HepG2 (cell line): ENCODE measurements around the gene TARS3. TPM values are rescaled to one million over a fixed set of nuclear protein-coding genes. Genes with fewer than 3 reads are reported as not detected.

ENCODE experiments used
- AKAP8 ChIP-seq: sonication (generic); formaldehyde crosslinking; IDR thresholded peaks from 2 replicates; pipeline ENCODE4 v1.5.1; 2020; ENCODE audit warnings: mild to moderate bottlenecking, missing genetic modification reagents
- CBX2 ChIP-seq, 2 experiments: fragments of 200-600 bp in 1 of 2; sonication (generic); formaldehyde crosslinking in 1 of 2; IDR thresholded peaks; 2 replicates each; pipeline versions ENCODE4 v1.7.0 to v1.8.1; 2018 to 2022; ENCODE audit warnings: low read depth in 2 of 2, low read length in 1 of 2, mild to moderate bottlenecking in 1 of 2, missing genetic modification reagents in 1 of 2
- CHCHD3 ChIP-seq: sonication (generic); formaldehyde crosslinking; IDR thresholded peaks from 2 replicates; pipeline ENCODE4 v1.8.0; 2022; ENCODE audit warnings: mild to moderate bottlenecking, missing genetic modification reagents, moderate library complexity
- FOSL1 ChIP-seq: sonication (generic); formaldehyde crosslinking; IDR thresholded peaks from 2 replicates; pipeline ENCODE4 v1.9.0; 2021; ENCODE audit warnings: missing genetic modification reagents, borderline replicate concordance
- HHEX ChIP-seq: IDR thresholded peaks from 2 replicates; pipeline ENCODE4 v1.6.1; 2016; ENCODE audit warnings: control low read depth
- KLF12 ChIP-seq: sonication (generic); formaldehyde crosslinking; IDR thresholded peaks from 2 replicates; pipeline ENCODE4 v1.4.0; 2020; ENCODE audit warnings: missing genetic modification reagents, borderline replicate concordance
- NRL ChIP-seq: sonication (generic); formaldehyde crosslinking; IDR thresholded peaks from 2 replicates; pipeline ENCODE4 v1.5.0; 2020; ENCODE audit warnings: missing genetic modification reagents, mild to moderate bottlenecking, moderate library complexity, borderline replicate concordance
- RBAK ChIP-seq: sonication (generic); formaldehyde crosslinking; IDR thresholded peaks from 2 replicates; pipeline ENCODE4 v1.5.1; 2020; ENCODE audit warnings: mild to moderate bottlenecking, missing genetic modification reagents
- SP1 ChIP-seq, 2 experiments: fragments of 450-650 bp in 1 of 2; sonication (generic) in 1 of 2; formaldehyde crosslinking in 1 of 2; IDR thresholded peaks; 2 replicates each; pipeline versions ENCODE4 v1.4.0 to v1.6.1; 2016 to 2020; ENCODE audit warnings: missing genetic modification reagents in 1 of 2
- TAF15 ChIP-seq: fragments of 200-400 bp; formaldehyde crosslinking; IDR thresholded peaks from one replicate; pipeline ENCODE4 v1.6.1; 2018; ENCODE audit warnings: mild to moderate bottlenecking, low read depth, low read length; ENCODE audit not compliant: poor library complexity, severe bottlenecking
- TARDBP ChIP-seq: sonication (generic); formaldehyde crosslinking; IDR thresholded peaks from 2 replicates; pipeline ENCODE4 v1.8.0; 2022; ENCODE audit warnings: mild to moderate bottlenecking, missing genetic modification reagents
- TCF12 ChIP-seq, 2 experiments: fragments of 450-650 bp in 1 of 2; sonication (generic) in 1 of 2; formaldehyde crosslinking in 1 of 2; IDR thresholded peaks; 2 replicates each; pipeline versions ENCODE4 v1.6.1 to v1.8.0; 2017 to 2022; ENCODE audit warnings: antibody characterized with exemption in 1 of 2, mild to moderate bottlenecking in 1 of 2, missing genetic modification reagents in 1 of 2, moderate library complexity in 1 of 2
- TEAD3 ChIP-seq: optimal IDR thresholded peaks from 2 replicates; pipeline ENCODE3; 2016; ENCODE audit warnings: borderline replicate concordance
- YEATS4 ChIP-seq: sonication (generic); formaldehyde crosslinking; IDR thresholded peaks from 2 replicates; pipeline ENCODE4 v1.4.0; 2020; ENCODE audit warnings: missing genetic modification reagents, borderline replicate concordance
- ZBTB1 ChIP-seq: sonication (generic); formaldehyde crosslinking; IDR thresholded peaks from 2 replicates; pipeline ENCODE4 v1.4.0; 2020; ENCODE audit warnings: missing genetic modification reagents, borderline replicate concordance
- ZNF326 ChIP-seq: sonication (generic); formaldehyde crosslinking; IDR thresholded peaks from 2 replicates; pipeline ENCODE4 v1.4.0; 2020; ENCODE audit warnings: missing genetic modification reagents, borderline replicate concordance
- ZNF431 ChIP-seq: sonication (generic); formaldehyde crosslinking; IDR thresholded peaks from 2 replicates; pipeline ENCODE4 v1.9.0; 2022; ENCODE audit warnings: missing genetic modification reagents, low read depth, mild to moderate bottlenecking, borderline replicate concordance
- ZNF510 ChIP-seq: sonication (generic); formaldehyde crosslinking; IDR thresholded peaks from 2 replicates; pipeline ENCODE4 v1.4.0; 2020; ENCODE audit warnings: low read depth, mild to moderate bottlenecking, missing genetic modification reagents
- ZNF569 ChIP-seq: sonication (generic); formaldehyde crosslinking; IDR thresholded peaks from 2 replicates; pipeline ENCODE4 v1.5.0; 2020; ENCODE audit warnings: mild to moderate bottlenecking, missing genetic modification reagents, moderate library complexity, borderline replicate concordance
- ZNF589 ChIP-seq: sonication (generic); formaldehyde crosslinking; conservative IDR thresholded peaks from 2 replicates; pipeline ENCODE4 v1.8.0; 2022; ENCODE audit warnings: mild to moderate bottlenecking, moderate library complexity, missing genetic modification reagents
- ZSCAN20 ChIP-seq: sonication (generic); formaldehyde crosslinking; IDR thresholded peaks from 2 replicates; pipeline ENCODE4 v1.4.0; 2020; ENCODE audit warnings: missing genetic modification reagents, mild to moderate bottlenecking, borderline replicate concordance
- polyA plus RNA-seq, 8 experiments: library from polyadenylated mRNA; depleted of rRNA in 3 of 8; stranded (reverse) in 7 of 8; unstranded in 1 of 8; fragments of >200 nt; fragmentation: Illumina TruSeq in 4 of 8; extraction: Trizol in 4 of 8; gene quantifications; 2 replicates each; pipeline versions ENCODE4 v1.2.1 to v1.2.3, GENCODE V29; 2011 to 2016; ENCODE audit warnings: low read depth in 4 of 8, missing spikeins in 1 of 8, mixed read lengths in 1 of 8; ENCODE audit not compliant: insufficient read depth in 1 of 8
- total RNA-seq, 5 experiments: library from RNA; depleted of rRNA; stranded (reverse); fragments of >200 nt; fragmentation: Illumina TruSeq; extraction: Trizol; gene quantifications; 2 replicates each; pipeline ENCODE4 v1.2.3, GENCODE V29; 2016; ENCODE audit warnings: low read depth in 1 of 5
- TF ChIP-seq, protein P1 (sequence below): sonication (generic); formaldehyde crosslinking; IDR thresholded peaks from 2 replicates; pipeline ENCODE4 v1.8.1; 2022; ENCODE audit warnings: low read depth, mild to moderate bottlenecking, missing genetic modification reagents
- TF ChIP-seq, protein P2 (sequence below): sonication (generic); formaldehyde crosslinking; IDR thresholded peaks from 2 replicates; pipeline ENCODE4 v1.5.0; 2020; ENCODE audit warnings: mild to moderate bottlenecking, missing genetic modification reagents

The TARS3 gene
- total and polyA plus RNA-seq, 2 of the 13 experiments (the other 11 are each of a cell fraction or from before 2014, with no cell fraction given) = 4.1 to 11.7 TPM

DNA sequence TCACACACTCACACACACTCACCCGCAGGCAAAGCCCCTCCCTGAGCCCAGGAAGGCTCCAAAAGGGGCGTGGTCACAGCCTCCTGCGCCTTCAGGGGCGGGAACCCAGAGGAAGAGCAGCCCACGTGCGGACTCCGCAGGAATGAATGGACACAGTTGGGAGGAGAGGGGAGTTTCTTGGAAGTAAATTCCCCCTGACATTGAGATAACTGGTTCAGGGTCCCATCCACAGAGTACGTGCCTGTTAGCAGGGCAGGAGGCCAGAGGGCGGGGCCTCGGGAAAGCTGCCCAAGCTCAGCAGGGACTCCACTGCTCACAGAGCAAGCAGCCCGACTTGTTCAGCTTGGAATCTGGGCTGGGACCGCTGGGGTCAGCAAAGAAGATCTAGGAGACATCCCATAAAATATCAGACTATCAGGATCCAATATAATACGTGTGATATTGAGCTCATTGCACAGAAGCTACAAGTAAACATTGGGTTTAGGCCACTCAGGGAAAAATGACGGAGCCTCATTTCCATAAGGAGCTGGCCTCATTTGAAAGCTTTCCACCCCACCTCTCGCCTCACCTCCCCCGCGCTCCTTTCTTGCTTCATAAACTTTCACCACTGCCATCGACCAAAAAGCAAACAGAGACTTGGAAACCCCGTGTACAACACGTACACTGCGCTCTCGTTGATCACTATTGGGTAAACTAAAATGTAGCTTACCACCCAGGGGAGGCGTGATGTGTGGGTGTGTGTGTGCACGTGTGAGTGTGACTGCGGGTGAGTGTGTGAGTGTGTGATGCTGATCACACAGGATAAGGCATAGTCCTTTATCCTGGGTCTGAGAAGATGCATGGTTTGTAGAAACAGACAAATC lies 108.1 kb downstream of the TARS3 start (continued):
- peak; percentile 66 for TF ChIP-seq TEAD3
- peak; percentile 25; the same call in 1 of the 2 replicates for TF ChIP-seq RBAK (CRISPR knock-in tag)
- TF ChIP-seq TAF15 = no peak
- TF ChIP-seq, protein P1, sequence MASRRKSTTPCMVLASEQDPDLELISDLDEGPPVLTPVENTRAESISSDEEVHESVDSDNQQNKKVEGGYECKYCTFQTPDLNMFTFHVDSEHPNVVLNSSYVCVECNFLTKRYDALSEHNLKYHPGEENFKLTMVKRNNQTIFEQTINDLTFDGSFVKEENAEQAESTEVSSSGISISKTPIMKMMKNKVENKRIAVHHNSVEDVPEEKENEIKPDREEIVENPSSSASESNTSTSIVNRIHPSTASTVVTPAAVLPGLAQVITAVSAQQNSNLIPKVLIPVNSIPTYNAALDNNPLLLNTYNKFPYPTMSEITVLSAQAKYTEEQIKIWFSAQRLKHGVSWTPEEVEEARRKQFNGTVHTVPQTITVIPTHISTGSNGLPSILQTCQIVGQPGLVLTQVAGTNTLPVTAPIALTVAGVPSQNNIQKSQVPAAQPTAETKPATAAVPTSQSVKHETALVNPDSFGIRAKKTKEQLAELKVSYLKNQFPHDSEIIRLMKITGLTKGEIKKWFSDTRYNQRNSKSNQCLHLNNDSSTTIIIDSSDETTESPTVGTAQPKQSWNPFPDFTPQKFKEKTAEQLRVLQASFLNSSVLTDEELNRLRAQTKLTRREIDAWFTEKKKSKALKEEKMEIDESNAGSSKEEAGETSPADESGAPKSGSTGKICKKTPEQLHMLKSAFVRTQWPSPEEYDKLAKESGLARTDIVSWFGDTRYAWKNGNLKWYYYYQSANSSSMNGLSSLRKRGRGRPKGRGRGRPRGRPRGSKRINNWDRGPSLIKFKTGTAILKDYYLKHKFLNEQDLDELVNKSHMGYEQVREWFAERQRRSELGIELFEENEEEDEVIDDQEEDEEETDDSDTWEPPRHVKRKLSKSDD (CRISPR knock-in tag) = peak; percentile 89; the same call in 1 of the 2 replicates
- no peak for TF ChIP-seq ZNF569
- TF ChIP-seq, protein P2, sequence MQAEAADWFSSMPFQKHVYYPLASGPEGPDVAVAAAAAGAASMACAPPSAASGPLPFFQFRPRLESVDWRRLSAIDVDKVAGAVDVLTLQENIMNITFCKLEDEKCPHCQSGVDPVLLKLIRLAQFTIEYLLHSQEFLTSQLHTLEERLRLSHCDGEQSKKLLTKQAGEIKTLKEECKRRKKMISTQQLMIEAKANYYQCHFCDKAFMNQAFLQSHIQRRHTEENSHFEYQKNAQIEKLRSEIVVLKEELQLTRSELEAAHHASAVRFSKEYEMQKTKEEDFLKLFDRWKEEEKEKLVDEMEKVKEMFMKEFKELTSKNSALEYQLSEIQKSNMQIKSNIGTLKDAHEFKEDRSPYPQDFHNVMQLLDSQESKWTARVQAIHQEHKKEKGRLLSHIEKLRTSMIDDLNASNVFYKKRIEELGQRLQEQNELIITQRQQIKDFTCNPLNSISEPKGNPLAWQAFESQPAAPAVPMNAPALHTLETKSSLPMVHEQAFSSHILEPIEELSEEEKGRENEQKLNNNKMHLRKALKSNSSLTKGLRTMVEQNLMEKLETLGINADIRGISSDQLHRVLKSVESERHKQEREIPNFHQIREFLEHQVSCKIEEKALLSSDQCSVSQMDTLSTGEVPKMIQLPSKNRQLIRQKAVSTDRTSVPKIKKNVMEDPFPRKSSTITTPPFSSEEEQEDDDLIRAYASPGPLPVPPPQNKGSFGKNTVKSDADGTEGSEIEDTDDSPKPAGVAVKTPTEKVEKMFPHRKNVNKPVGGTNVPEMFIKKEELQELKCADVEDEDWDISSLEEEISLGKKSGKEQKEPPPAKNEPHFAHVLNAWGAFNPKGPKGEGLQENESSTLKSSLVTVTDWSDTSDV = no peak; the same call in 1 of the 2 replicates
- peak; percentile 84 for TF ChIP-seq NRL (CRISPR knock-in tag)
- TF ChIP-seq ZNF510 (CRISPR knock-in tag) = no peak
- TF ChIP-seq CBX2 (IDR thresholded peaks at IDR 0.05; ENCODE audit: low read depth, low read length) = no peak
- no peak; the same call in 1 of the 2 replicates for TF ChIP-seq CBX2 (CRISPR knock-in tag; IDR thresholded peaks at IDR 0.05; ENCODE audit: low read depth)
- no peak for TF ChIP-seq TCF12 (IDR thresholded peaks at IDR 0.05)
- TF ChIP-seq TCF12 (CRISPR knock-in tag; IDR thresholded peaks at IDR 0.05) = peak; percentile 96
- TF ChIP-seq HHEX = no peak
- TF ChIP-seq ZNF431 (CRISPR knock-in tag) = peak; percentile 76
- TF ChIP-seq CHCHD3 (CRISPR knock-in tag) = no peak
- no peak for TF ChIP-seq ZNF326 (CRISPR knock-in tag)
- TF ChIP-seq KLF12 = peak; percentile 72; the same call in 1 of the 2 replicates
- TF ChIP-seq TARDBP (CRISPR knock-in tag) = peak; percentile 50; the same call in 1 of the 2 replicates
- no peak for TF ChIP-seq ZBTB1
- 0 out of 2 replicates have a peak, but pooled peaks have one; percentile 22 for TF ChIP-seq ZNF589 (CRISPR knock-in tag)
- peak; percentile 55; the same call in 1 of the 2 replicates for TF ChIP-seq ZSCAN20 (CRISPR knock-in tag)
- TF ChIP-seq AKAP8 = no peak; the same call in 1 of the 2 replicates
- TF ChIP-seq SP1 (IDR thresholded peaks at IDR 0.05) = no peak
- peak; percentile 67 for TF ChIP-seq SP1 (CRISPR knock-in tag; IDR thresholded peaks at IDR 0.05)
- TF ChIP-seq YEATS4 (CRISPR knock-in tag) = peak; percentile 80; the same call in 1 of the 2 replicates
- TF ChIP-seq FOSL1 (CRISPR knock-in tag) = no peak
